ENCODE results near the gene SLC26A4. TPM values are rescaled to one million over a fixed set of nuclear protein-coding genes. Genes with fewer than 3 reads are reported as not detected.
A peak's percentile ranks its signal among the peaks of the same experiment; 100 is the strongest.

The SLC26A4 gene
- total and polyA plus RNA-seq, 2 donors (not counting 1 experiment from before 2014, with no cell fraction given) = 0.05 to 0.13 TPM

- intact Hi-C loops (cut with micrococcal nuclease) = loop anchor here (2.0 to 5.0 kb wide), 4 partner anchors 32 to 83 kb away; partner anchors contain the start of genes BCAP29 and CBLL1
- H3K4me2 ChIP-seq (replicated peaks; ENCODE audit: low read depth, low read length, poor library complexity, severe bottlenecking) = peak overlapping the region; percentile 93
- POLR2A ChIA-PET = interaction anchor here (0.7 kb wide), 1 partner anchor 809 kb away, joined by 3 read pairs; no protein-coding TSS in a partner anchor
Measured at GRCh38 chr7:107659666-107660065, 962 bp upstream of the SLC26A4 start.

More at GRCh38 chr7:107659666-107660065, 962 bp upstream of the SLC26A4 start:
- WGBS (ENCODE audit: insufficient coverage) = 60% methylated on average over 1 of the region's 4 CpGs
- ATAC-seq (ENCODE audit: low read depth) (peak; percentile 71), DNase-seq (peak; percentile 50)
- no peaks in the 10 kb centered on the region for H4K20me1 ChIP-seq (ENCODE audit: control insufficient read depth, insufficient read depth, low read length, poor library complexity, severe bottlenecking)
- TF ChIP-seq EZH2 (IDR thresholded peaks at IDR 0.05; ENCODE audit: borderline replicate concordance, insufficient read depth, low read depth, low read length, poor library complexity, severe bottlenecking) (no peak), CTCF (IDR thresholded peaks at IDR 0.05) (no peak)
- H3K4me1 Mint-ChIP-seq = peaks cover 26% of the 10 kb centered on the region
- CTCF ChIA-PET = interaction anchor here (0.5 to 4.0 kb wide), 5 partner anchors 57 to 196 kb away, joined by 3 to 32 read pairs (median 6); partner anchors contain the start of genes BCAP29, CBLL1, COG5 and DUS4L
- peaks cover 0 to 28% (median 16%) of the 10 kb centered on the region in 4 experiments for H3K27me3 ChIP-seq (replicated peaks in 1 of 4; ENCODE audit: control extremely low read depth in 1 of 4, control insufficient read depth in 3 of 4, insufficient read depth in 4 of 4, low read length in 3 of 4)
- peak overlapping the region; percentile 99 for H3K4me3 Mint-ChIP-seq
- H3K4me1 ChIP-seq (ENCODE audit: control insufficient read depth in 2 of 2, insufficient read depth in 2 of 2, low read length in 2 of 2) = peaks cover 25 to 26% of the 10 kb centered on the region in 2 donors
- no peak overlapping the region for H3K4me3 ChIP-seq (ENCODE audit: control extremely low read depth in 1 of 5, extremely low read depth in 1 of 5, insufficient read depth in 1 of 5, low read depth in 2 of 5, low read length in 4 of 5)
- no peaks in the 10 kb centered on the region for H3K79me2 ChIP-seq (ENCODE audit: control insufficient read depth, insufficient read depth, low read length)
- no peak overlapping the region for H2AFZ ChIP-seq (ENCODE audit: insufficient read depth, low read depth, low read length, poor library complexity, severe bottlenecking)
- H3K27ac Mint-ChIP-seq = no peak overlapping the region
- peaks cover 36% of the 10 kb centered on the region for H3K27me3 Mint-ChIP-seq
- peak overlapping the region; percentile 65 for H3K9ac ChIP-seq (ENCODE audit: low read length)
- no peak overlapping the region for H3K27ac ChIP-seq (ENCODE audit: low read length in 2 of 2)
- H3K9me3 ChIP-seq (ENCODE audit: control extremely low read depth in 1 of 3, control insufficient read depth in 2 of 3, insufficient read depth in 1 of 3, low read length in 2 of 3) = peaks cover 0 to 3% (median 0%) of the 10 kb centered on the region in 3 donors
- H3K36me3 ChIP-seq (replicated peaks in 1 of 2; ENCODE audit: control extremely low read depth in 1 of 2, control insufficient read depth in 1 of 2, extremely low read depth in 1 of 2, insufficient read depth in 2 of 2, low read length in 1 of 2) = no peaks in the 10 kb centered on the region
- no peaks in the 10 kb centered on the region for H3K9me3 Mint-ChIP-seq (ENCODE audit: insufficient read depth)
